HepG2 (cell line): Measurements from ENCODE around the gene NLRC5. TPM values are rescaled to one million over a fixed set of nuclear protein-coding genes. Genes with fewer than 3 reads are reported as not detected.

ENCODE experiments used
- ARID5B ChIP-seq: IDR thresholded peaks from 2 replicates; pipeline ENCODE4 v1.4.0; 2020; ENCODE audit warnings: mild to moderate bottlenecking, missing genetic modification reagents
- CBX1 ChIP-seq: IDR thresholded peaks from one replicate; pipeline ENCODE4 v1.6.1; 2016; ENCODE audit warnings: antibody characterized with exemption, low read depth
- KDM3A ChIP-seq: IDR thresholded peaks from 2 replicates; pipeline ENCODE4 v1.6.1; 2018; ENCODE audit warnings: low read depth, missing compliant biosample characterization
- KLF12 ChIP-seq: sonication (generic); formaldehyde crosslinking; IDR thresholded peaks from 2 replicates; pipeline ENCODE4 v1.4.0; 2020; ENCODE audit warnings: missing genetic modification reagents, borderline replicate concordance
- PRDM15 ChIP-seq: sonication (generic); formaldehyde crosslinking; IDR thresholded peaks from 2 replicates; pipeline ENCODE4 v1.4.0; 2020; ENCODE audit warnings: missing genetic modification reagents
- TFDP1 ChIP-seq: IDR thresholded peaks from 2 replicates; pipeline ENCODE4 v1.6.1; 2016; ENCODE audit warnings: missing compliant biosample characterization, missing genetic modification reagents, borderline replicate concordance
- ZFP90 ChIP-seq: sonication (generic); formaldehyde crosslinking; IDR thresholded peaks from 2 replicates; pipeline ENCODE4 v1.8.0; 2022; ENCODE audit warnings: missing genetic modification reagents, mild to moderate bottlenecking, inconsistent platforms, borderline replicate concordance
- ZHX2 ChIP-seq, 2 experiments: sonication (generic) in 1 of 2; formaldehyde crosslinking in 1 of 2; IDR thresholded peaks; 2 replicates each; pipeline versions ENCODE4 v1.6.1 to v1.9.0; 2014 to 2022; ENCODE audit warnings: antibody characterized with exemption in 1 of 2, borderline replicate concordance in 1 of 2, inconsistent platforms in 1 of 2, low read depth in 1 of 2, missing genetic modification reagents in 1 of 2
- ZNF350 ChIP-seq: sonication (generic); formaldehyde crosslinking; IDR thresholded peaks from 2 replicates; pipeline ENCODE4 v1.4.0; 2020; ENCODE audit warnings: mild to moderate bottlenecking, low read depth, missing genetic modification reagents, borderline replicate concordance
- ZNF652 ChIP-seq: IDR thresholded peaks from 2 replicates; pipeline ENCODE4 v1.6.1; 2016; ENCODE audit warnings: low read depth, borderline replicate concordance
- ZNF737 ChIP-seq: sonication (generic); formaldehyde crosslinking; IDR thresholded peaks from 2 replicates; pipeline ENCODE4 v1.5.0; 2020; ENCODE audit warnings: missing genetic modification reagents, mild to moderate bottlenecking, borderline replicate concordance
- ZSCAN20 ChIP-seq: sonication (generic); formaldehyde crosslinking; IDR thresholded peaks from 2 replicates; pipeline ENCODE4 v1.4.0; 2020; ENCODE audit warnings: missing genetic modification reagents, mild to moderate bottlenecking, borderline replicate concordance
- polyA plus RNA-seq, 8 experiments: library from polyadenylated mRNA; depleted of rRNA in 3 of 8; stranded (reverse) in 7 of 8; unstranded in 1 of 8; fragments of >200 nt; fragmentation: Illumina TruSeq in 4 of 8; extraction: Trizol in 4 of 8; gene quantifications; 2 replicates each; pipeline versions ENCODE4 v1.2.1 to v1.2.3, GENCODE V29; 2011 to 2016; ENCODE audit warnings: low read depth in 4 of 8, missing spikeins in 1 of 8, mixed read lengths in 1 of 8; ENCODE audit not compliant: insufficient read depth in 1 of 8
- total RNA-seq, 5 experiments: library from RNA; depleted of rRNA; stranded (reverse); fragments of >200 nt; fragmentation: Illumina TruSeq; extraction: Trizol; gene quantifications; 2 replicates each; pipeline ENCODE4 v1.2.3, GENCODE V29; 2016; ENCODE audit warnings: low read depth in 1 of 5

Gene NLRC5
- total and polyA plus RNA-seq, 2 of the 13 experiments (the other 11 are each of a cell fraction or from before 2014, with no cell fraction given) = 6.3 to 12.7 TPM

- TF ChIP-seq ARID5B = peak; percentile 34; the same call in 1 of the 2 replicates
- no peak for TF ChIP-seq ZHX2 (IDR thresholded peaks at IDR 0.05; ENCODE audit: low read depth)
- TF ChIP-seq ZHX2 (CRISPR knock-in tag; IDR thresholded peaks at IDR 0.05; ENCODE audit: borderline replicate concordance) = no peak
- no peak for TF ChIP-seq ZNF737 (CRISPR knock-in tag)
- no peak for TF ChIP-seq TFDP1 (CRISPR knock-in tag)
- TF ChIP-seq KLF12 (CRISPR knock-in tag) = no peak
- TF ChIP-seq ZSCAN20 (CRISPR knock-in tag) = no peak
- no peak for TF ChIP-seq CBX1
- TF ChIP-seq ZNF652 (CRISPR knock-in tag) = no peak
- TF ChIP-seq ZFP90 = no peak
- TF ChIP-seq KDM3A = 0 out of 2 replicates have a peak, but pooled peaks have one; percentile 28
- TF ChIP-seq ZNF350 = peak; percentile 67; the same call in 1 of the 2 replicates
- no peak for TF ChIP-seq PRDM15
These were observed 38.2 kb upstream of the NLRC5 start (continued) for GRCh38 chr16:56950881-56951771.
